K562 (cell line): ENCODE measurements around the gene FRMD4A. TPM values are rescaled to one million over a fixed set of nuclear protein-coding genes. Genes with fewer than 3 reads are reported as not detected.
A peak's percentile ranks its signal among the peaks of the same experiment; 100 is the strongest.

ENCODE experiments used
- ATAC-seq: fragments of 200-7000 bp; cut with Tn5 transposase; 3 replicates; pipeline ENCODE4 v1.9.1; 2020; ENCODE audit warnings: moderate library complexity
- BruUV-seq: library from RNA; stranded (reverse); fragments of 400-500 nt; replicated peaks from 2 replicates; lab custom pipeline; 2021; lab: Mats Ljungman, UMichigan
- CTCF ChIA-PET: fragments of 300-600 bp; formaldehyde crosslinking; extraction: SDS; loops from one replicate; lab custom pipeline; 2021; ENCODE audit warnings: low intra/inter-chr PET ratio; lab: Yijun Ruan, JAX
- POLR2A ChIA-PET: fragments of 300-600, 350-650 bp; sonication (Branson Sonifier 250); formaldehyde crosslinking; extraction: SDS; loops from one replicate; lab custom pipeline; 2021; ENCODE audit warnings: antibody characterized with exemption, inconsistent platforms; lab: Yijun Ruan, JAX
- DNase-seq, 4 experiments: peaks; one replicate each; pipeline versions ENCODE4 v3.0.0 to v3.0.0-alpha.2; 2011 to 2018; ENCODE audit warnings: low spot score in 3 of 4, mixed read lengths in 3 of 4; ENCODE audit errors: extremely low read depth in 1 of 4
- FAIRE-seq: peaks from 2 replicates; lab custom pipeline; 2011; peaks lifted over from hg19 to GRCh38; lab: Jason Lieb, UNC
- H2AFZ ChIP-seq: 2 replicates; pipeline ENCODE4 v1.6.0; 2011; ENCODE audit warnings: low read depth, low read length, control low read depth, inconsistent platforms
- H3K27ac ChIP-seq: fragments of 200-600 bp; 3 replicates; pipeline ENCODE4 v1.8.0; 2011; ENCODE audit warnings: low read depth, mild to moderate bottlenecking, control low read depth, inconsistent platforms, low read length, moderate library complexity, mixed read lengths; ENCODE audit errors: extremely low read depth
- H3K27me3 ChIP-seq, 2 experiments: fragments of 300-600 bp in 1 of 2; 2 replicates in 1 of 2; 3 replicates in 1 of 2; pipeline versions ENCODE4 v1.6.0 to v1.8.0; 2011; ENCODE audit warnings: inconsistent platforms in 2 of 2, low read length in 2 of 2, mild to moderate bottlenecking in 1 of 2, mixed read lengths in 1 of 2, moderate library complexity in 1 of 2; ENCODE audit not compliant: control insufficient read depth in 2 of 2, insufficient read depth in 2 of 2
- H3K36me3 ChIP-seq: fragments of 300-600 bp; 3 replicates; pipeline ENCODE4 v1.8.0; 2011; ENCODE audit warnings: mild to moderate bottlenecking, low read length, inconsistent platforms; ENCODE audit not compliant: control insufficient read depth, insufficient read depth
- H3K4me1 ChIP-seq, 2 experiments: fragments of 200-600 bp in 1 of 2; replicated peaks in 1 of 2; 2 replicates in 1 of 2; 3 replicates in 1 of 2; pipeline versions ENCODE4 v1.5.1 to v1.8.0; 2011; ENCODE audit warnings: inconsistent platforms in 2 of 2, low read length in 2 of 2, mild to moderate bottlenecking in 1 of 2, mixed read lengths in 1 of 2, moderate library complexity in 1 of 2; ENCODE audit not compliant: control insufficient read depth in 2 of 2, insufficient read depth in 2 of 2
- H3K4me2 ChIP-seq: 2 replicates; pipeline ENCODE4 v1.6.1; 2011; ENCODE audit warnings: low read length, control low read depth, inconsistent platforms, mixed read lengths; ENCODE audit not compliant: insufficient read depth
- H3K4me3 ChIP-seq: fragments of 200-600 bp; sonication (generic), shearing (Covaris generic); 2 replicates; pipeline ENCODE4 v1.5.1; 2016; ENCODE audit warnings: control low read depth, inconsistent platforms
- H3K79me2 ChIP-seq: fragments of 200-600 bp; 3 replicates; pipeline ENCODE4 v1.8.0; 2011; ENCODE audit warnings: low read length, inconsistent platforms; ENCODE audit not compliant: control insufficient read depth, insufficient read depth
- H3K9ac ChIP-seq, 2 experiments: 2 replicates each; pipeline versions ENCODE4 v1.6.0 to v1.6.1; 2011; ENCODE audit warnings: low read depth in 2 of 2, low read length in 2 of 2, control low read depth in 1 of 2, inconsistent platforms in 1 of 2, mild to moderate bottlenecking in 1 of 2, mixed read lengths in 1 of 2; ENCODE audit not compliant: insufficient read depth in 1 of 2
- H3K9me1 ChIP-seq: one replicate; pipeline ENCODE4 v1.6.0; 2011; ENCODE audit warnings: inconsistent platforms, mild to moderate bottlenecking, low read length, moderate library complexity; ENCODE audit not compliant: control insufficient read depth, insufficient read depth
- H3K9me3 ChIP-seq: replicated peaks from 2 replicates; pipeline ENCODE4 v1.5.1; 2011; ENCODE audit warnings: low read depth, low read length, inconsistent platforms; ENCODE audit not compliant: control insufficient read depth, insufficient read depth
- H4K20me1 ChIP-seq: replicated peaks from 2 replicates; pipeline ENCODE4 v1.6.1; 2011; ENCODE audit warnings: low read length, inconsistent platforms, mixed read lengths; ENCODE audit not compliant: control insufficient read depth, insufficient read depth
- GABPA ChIP-seq: fragments of 200-800 bp; sonication (Bioruptor generic); conservative IDR thresholded peaks from 2 replicates; pipeline ENCODE4 v1.6.1; 2016; ENCODE audit warnings: low read depth, missing genetic modification characterization, missing compliant biosample characterization
- HEY1 ChIP-seq: fragments of 250-450 bp; sonication (Bioruptor Pico); IDR thresholded peaks from 2 replicates; pipeline ENCODE4 v1.5.0; 2020; ENCODE audit warnings: mild to moderate bottlenecking, moderate library complexity, borderline replicate concordance
- RFX1 ChIP-seq: fragments of 450-650 bp; IDR thresholded peaks from 2 replicates; pipeline ENCODE4 v1.6.1; 2016; ENCODE audit warnings: mild to moderate bottlenecking, moderate library complexity
- SIRT6 ChIP-seq: IDR thresholded peaks from one replicate; pipeline ENCODE4 v1.6.1; 2012; ENCODE audit warnings: low read depth, mild to moderate bottlenecking, control low read depth, inconsistent platforms, low read length, moderate library complexity
- SNRNP70 ChIP-seq: fragments of 200-400 bp; formaldehyde crosslinking; optimal IDR thresholded peaks from 2 replicates; pipeline ENCODE3; 2017; ENCODE audit warnings: low read depth, low read length
- WGBS: fragments of 100-300 bp; shearing (Covaris generic); methylation state at CpG from one replicate; pipeline ENCODE4 v1.1.6; 2016; ENCODE audit warnings: low coverage, mixed read lengths; ENCODE audit not compliant: insufficient coverage; ENCODE audit errors: missing lambda C conversion rate; 5-methylcytosine and 5-hydroxymethylcytosine counted together
- in situ Hi-C: fragments of 300-500 bp; cut with MboI; formaldehyde crosslinking; loops from 4 replicates; pipeline ENCODE4 v1.15.0; 2018; ENCODE audit warnings: inconsistent platforms, mixed read lengths
- intact Hi-C: fragments of 100-400 bp; cut with micrococcal nuclease; formaldehyde crosslinking; loops from 2 replicates; pipeline ENCODE4 v1.14.2; 2022
- polyA plus RNA-seq, 8 experiments: library from polyadenylated mRNA; depleted of rRNA in 4 of 8; stranded (reverse) in 5 of 8; unstranded in 3 of 8; fragments of >200 nt; fragmentation: Nextera tagmentation in 2 of 8; fragmentation: Illumina TruSeq in 1 of 8; extraction: Ambion mirVana in 2 of 8; extraction: Trizol in 1 of 8; gene quantifications; 2 replicates each; pipeline versions ENCODE4 v1.2.1 to v1.2.3, GENCODE V29; 2011 to 2014; ENCODE audit warnings: inconsistent platforms in 1 of 8, missing spikeins in 1 of 8
- total RNA-seq, 7 experiments: library from RNA; depleted of rRNA in 6 of 7; stranded (reverse); fragments of >200 nt in 6 of 7; fragmentation: Illumina TruSeq in 2 of 7; extraction: Trizol in 2 of 7; gene quantifications; 2 replicates each; pipeline versions ENCODE4 v1.2.1 to v1.2.3, GENCODE V29; 2011 to 2021; ENCODE audit warnings: low replicate concordance in 1 of 7
- TF ChIP-seq, protein P1 (sequence below): fragments of 250-450 bp; sonication (Bioruptor Pico); IDR thresholded peaks from 2 replicates; pipeline ENCODE4 v1.4.0; 2020; ENCODE audit warnings: mild to moderate bottlenecking, moderate library complexity
- TF ChIP-seq, protein P2 (sequence below): fragments of 250-450 bp; sonication (Bioruptor Pico); IDR thresholded peaks from 2 replicates; pipeline ENCODE4 v1.5.0; 2020; ENCODE audit warnings: mild to moderate bottlenecking, borderline replicate concordance
- TF ChIP-seq, protein P3 (sequence below): fragments of 450-650 bp; IDR thresholded peaks from 2 replicates; pipeline ENCODE4 v1.6.1; 2016
- TF ChIP-seq, protein P4 (sequence below): fragments of 450-650 bp; IDR thresholded peaks from 2 replicates; pipeline ENCODE4 v1.6.1; 2017; ENCODE audit warnings: antibody characterized with exemption

FRMD4A gene
- total and polyA plus RNA-seq, 9 of the 15 experiments (the other 6 are each of a cell fraction or from before 2014, with no cell fraction given), result 0.80 to 5.2 (median 3.0) TPM

DNA sequence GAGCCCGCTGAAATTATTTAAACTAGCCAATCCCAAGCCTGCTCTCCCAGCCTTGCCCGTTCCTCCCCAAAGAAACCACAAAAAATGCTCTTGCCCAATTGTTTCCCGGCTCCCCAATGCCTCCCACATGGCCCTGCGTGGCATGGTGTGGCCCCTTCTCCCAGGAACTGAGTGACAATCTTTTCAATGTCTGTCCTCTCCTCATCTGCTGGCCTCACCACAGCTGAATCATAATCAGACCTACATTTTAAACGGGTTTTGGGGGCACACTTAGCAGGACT, 542.5 kb downstream of the FRMD4A start:
- ATAC-seq (no peak), FAIRE-seq (no peak), DNase-seq (no peak)
- TF ChIP-seq SIRT6 (no peak), HEY1 (CRISPR knock-in tag) (no peak)
- TF ChIP-seq, protein P1, sequence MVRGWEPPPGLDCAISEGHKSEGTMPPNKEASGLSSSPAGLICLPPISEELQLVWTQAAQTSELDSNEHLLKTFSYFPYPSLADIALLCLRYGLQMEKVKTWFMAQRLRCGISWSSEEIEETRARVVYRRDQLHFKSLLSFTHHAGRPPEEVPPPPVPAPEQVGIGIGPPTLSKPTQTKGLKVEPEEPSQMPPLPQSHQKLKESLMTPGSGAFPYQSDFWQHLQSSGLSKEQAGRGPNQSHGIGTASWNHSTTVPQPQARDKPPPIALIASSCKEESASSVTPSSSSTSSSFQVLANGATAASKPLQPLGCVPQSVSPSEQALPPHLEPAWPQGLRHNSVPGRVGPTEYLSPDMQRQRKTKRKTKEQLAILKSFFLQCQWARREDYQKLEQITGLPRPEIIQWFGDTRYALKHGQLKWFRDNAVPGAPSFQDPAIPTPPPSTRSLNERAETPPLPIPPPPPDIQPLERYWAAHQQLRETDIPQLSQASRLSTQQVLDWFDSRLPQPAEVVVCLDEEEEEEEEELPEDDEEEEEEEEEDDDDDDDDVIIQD, result no peak
- 0% methylated on average over 4 of the region's 5 CpGs for WGBS
- H3K4me1 ChIP-seq, result no peaks in the 10 kb centered on the region
- ChIA-PET POLR2A (no interaction called here), CTCF (no interaction called here)
- intact Hi-C loops (no loop called here), in situ Hi-C loops (no loop called here)
- H3K4me2 ChIP-seq, result no peak overlapping the region
- no peak overlapping the region for H3K27ac ChIP-seq
- no TSS peak for BruUV-seq
- no peaks in the 10 kb centered on the region for H3K36me3 ChIP-seq
- no peaks in the 10 kb centered on the region for H3K9me1 ChIP-seq
- H3K27me3 ChIP-seq, result peaks cover 16 to 33% of the 10 kb centered on the region in 2 experiments; a peak in 4 of 5 replicates
- H3K9ac ChIP-seq, result no peak overlapping the region
- H2AFZ ChIP-seq, result no peak overlapping the region
- no peak overlapping the region for H3K4me3 ChIP-seq
- no peaks in the 10 kb centered on the region for H4K20me1 ChIP-seq
- no peaks in the 10 kb centered on the region for H3K9me3 ChIP-seq
- H3K79me2 ChIP-seq, result no peaks in the 10 kb centered on the region

DNA sequence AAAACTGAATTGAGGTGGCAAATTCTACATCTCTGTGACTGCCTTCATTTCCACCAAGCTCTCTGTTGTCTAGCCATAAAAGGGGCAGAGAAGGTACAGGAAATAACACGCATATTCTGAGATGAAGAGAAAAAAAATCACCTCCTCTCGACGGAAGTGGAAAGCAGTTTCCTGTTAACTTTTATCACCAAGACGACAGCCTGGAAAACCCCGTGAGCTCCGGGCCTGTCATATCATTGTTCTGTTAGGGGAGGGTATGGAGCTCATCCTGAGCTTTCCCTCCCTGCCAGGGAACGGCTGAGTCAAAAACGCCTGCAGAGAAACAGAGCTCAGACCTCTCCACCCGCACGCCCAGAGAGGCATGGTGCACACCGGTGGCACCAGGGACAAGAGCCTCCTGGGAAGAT, 543.7 kb downstream of the FRMD4A start:
- in situ Hi-C loops, result no loop called here
- POLR2A ChIA-PET, result no interaction called here
- peak; percentile 36 for ATAC-seq
- TF ChIP-seq, protein P2, sequence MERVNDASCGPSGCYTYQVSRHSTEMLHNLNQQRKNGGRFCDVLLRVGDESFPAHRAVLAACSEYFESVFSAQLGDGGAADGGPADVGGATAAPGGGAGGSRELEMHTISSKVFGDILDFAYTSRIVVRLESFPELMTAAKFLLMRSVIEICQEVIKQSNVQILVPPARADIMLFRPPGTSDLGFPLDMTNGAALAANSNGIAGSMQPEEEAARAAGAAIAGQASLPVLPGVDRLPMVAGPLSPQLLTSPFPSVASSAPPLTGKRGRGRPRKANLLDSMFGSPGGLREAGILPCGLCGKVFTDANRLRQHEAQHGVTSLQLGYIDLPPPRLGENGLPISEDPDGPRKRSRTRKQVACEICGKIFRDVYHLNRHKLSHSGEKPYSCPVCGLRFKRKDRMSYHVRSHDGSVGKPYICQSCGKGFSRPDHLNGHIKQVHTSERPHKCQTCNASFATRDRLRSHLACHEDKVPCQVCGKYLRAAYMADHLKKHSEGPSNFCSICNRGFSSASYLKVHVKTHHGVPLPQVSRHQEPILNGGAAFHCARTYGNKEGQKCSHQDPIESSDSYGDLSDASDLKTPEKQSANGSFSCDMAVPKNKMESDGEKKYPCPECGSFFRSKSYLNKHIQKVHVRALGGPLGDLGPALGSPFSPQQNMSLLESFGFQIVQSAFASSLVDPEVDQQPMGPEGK (CRISPR knock-in tag), result no peak
- peak; percentile 47 for TF ChIP-seq RFX1
- TF ChIP-seq GABPA, result peak; percentile 79
- TF ChIP-seq, protein P3, sequence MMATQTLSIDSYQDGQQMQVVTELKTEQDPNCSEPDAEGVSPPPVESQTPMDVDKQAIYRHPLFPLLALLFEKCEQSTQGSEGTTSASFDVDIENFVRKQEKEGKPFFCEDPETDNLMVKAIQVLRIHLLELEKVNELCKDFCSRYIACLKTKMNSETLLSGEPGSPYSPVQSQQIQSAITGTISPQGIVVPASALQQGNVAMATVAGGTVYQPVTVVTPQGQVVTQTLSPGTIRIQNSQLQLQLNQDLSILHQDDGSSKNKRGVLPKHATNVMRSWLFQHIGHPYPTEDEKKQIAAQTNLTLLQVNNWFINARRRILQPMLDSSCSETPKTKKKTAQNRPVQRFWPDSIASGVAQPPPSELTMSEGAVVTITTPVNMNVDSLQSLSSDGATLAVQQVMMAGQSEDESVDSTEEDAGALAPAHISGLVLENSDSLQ, result 0 out of 2 replicates have a peak, but pooled peaks have one; percentile 6
- TF ChIP-seq, protein P4, sequence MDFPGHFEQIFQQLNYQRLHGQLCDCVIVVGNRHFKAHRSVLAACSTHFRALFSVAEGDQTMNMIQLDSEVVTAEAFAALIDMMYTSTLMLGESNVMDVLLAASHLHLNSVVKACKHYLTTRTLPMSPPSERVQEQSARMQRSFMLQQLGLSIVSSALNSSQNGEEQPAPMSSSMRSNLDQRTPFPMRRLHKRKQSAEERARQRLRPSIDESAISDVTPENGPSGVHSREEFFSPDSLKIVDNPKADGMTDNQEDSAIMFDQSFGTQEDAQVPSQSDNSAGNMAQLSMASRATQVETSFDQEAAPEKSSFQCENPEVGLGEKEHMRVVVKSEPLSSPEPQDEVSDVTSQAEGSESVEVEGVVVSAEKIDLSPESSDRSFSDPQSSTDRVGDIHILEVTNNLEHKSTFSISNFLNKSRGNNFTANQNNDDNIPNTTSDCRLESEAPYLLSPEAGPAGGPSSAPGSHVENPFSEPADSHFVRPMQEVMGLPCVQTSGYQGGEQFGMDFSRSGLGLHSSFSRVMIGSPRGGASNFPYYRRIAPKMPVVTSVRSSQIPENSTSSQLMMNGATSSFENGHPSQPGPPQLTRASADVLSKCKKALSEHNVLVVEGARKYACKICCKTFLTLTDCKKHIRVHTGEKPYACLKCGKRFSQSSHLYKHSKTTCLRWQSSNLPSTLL, result no peak
- no peak for TF ChIP-seq SNRNP70

More for the DNA sequence above, 543.7 kb downstream of the FRMD4A start:
- no peak overlapping the region for H3K9ac ChIP-seq
- intact Hi-C loops, result no loop called here
- H4K20me1 ChIP-seq, result no peaks in the 10 kb centered on the region
- H3K4me3 ChIP-seq, result no peak overlapping the region
- CTCF ChIA-PET, result interaction anchor here (0.7 kb wide), 1 partner anchor 756 kb away, joined by 3 read pairs; no protein-coding TSS in a partner anchor
- H3K4me2 ChIP-seq, result no peak overlapping the region
- no peaks in the 10 kb centered on the region for H3K79me2 ChIP-seq
- H3K4me1 ChIP-seq, result no peaks in the 10 kb centered on the region
- FAIRE-seq, result no peak
- H3K9me1 ChIP-seq, result no peaks in the 10 kb centered on the region
- no peak overlapping the region for H2AFZ ChIP-seq
- 0% methylated on average over 11 of the region's 11 CpGs for WGBS
- H3K27ac ChIP-seq, result no peak overlapping the region
- no peak for DNase-seq
- BruUV-seq, result no TSS peak
- peaks cover 16 to 30% of the 10 kb centered on the region in 2 experiments; a peak in 4 of 5 replicates for H3K27me3 ChIP-seq
- H3K9me3 ChIP-seq, result no peaks in the 10 kb centered on the region
- no peaks in the 10 kb centered on the region for H3K36me3 ChIP-seq
